GM23338 (cell line): ENCODE results near the gene GOLM1. TPM values are rescaled to one million over a fixed set of nuclear protein-coding genes. Genes with fewer than 3 reads are reported as not detected.
"Not testable (repeated sequence)": the region's sequence is repeated elsewhere in the genome, so short reads cannot be mapped to it uniquely, and the experiment has no call there.

Experiments used
- ATAC-seq: fragments of 200-7000 bp; cut with Tn5 transposase; 3 replicates; pipeline ENCODE4 v1.9.1; 2020
- DNase-seq: peaks from one replicate; pipeline ENCODE4 v3.0.0-alpha.2; 2015; ENCODE audit warnings: low spot score
- H2AFZ ChIP-seq: fragments of 200-600 bp; sonication (generic); 2 replicates; pipeline ENCODE4 v1.8.0; 2016; ENCODE audit warnings: antibody characterized with exemption, mild to moderate bottlenecking, moderate library complexity
- H3F3A ChIP-seq: fragments of 200-600 bp; sonication (generic); replicated peaks from 2 replicates; pipeline ENCODE4 v1.8.0; 2017; ENCODE audit warnings: antibody characterized with exemption, mixed run types, low read depth
- H3K27ac ChIP-seq: fragments of 200-600 bp; sonication (generic); 2 replicates; pipeline ENCODE4 v1.6.1; 2016; ENCODE audit warnings: low read depth
- H3K27me3 ChIP-seq: fragments of 200-600 bp; sonication (generic); 2 replicates; pipeline ENCODE4 v1.8.0; 2016; ENCODE audit warnings: mild to moderate bottlenecking, mixed run types, moderate library complexity; ENCODE audit not compliant: insufficient read depth
- H3K36me3 ChIP-seq: fragments of 200-600 bp; sonication (generic); 2 replicates; pipeline ENCODE4 v1.8.0; 2016; ENCODE audit warnings: mild to moderate bottlenecking; ENCODE audit not compliant: insufficient read depth
- H3K4me1 ChIP-seq: fragments of 200-600 bp; sonication (generic); 2 replicates; pipeline ENCODE4 v1.8.0; 2016; ENCODE audit warnings: mild to moderate bottlenecking, moderate library complexity; ENCODE audit not compliant: insufficient read depth
- H3K4me2 ChIP-seq: fragments of 200-600 bp; sonication (generic); 2 replicates; pipeline ENCODE4 v1.7.1; 2017; ENCODE audit warnings: mixed run types
- H3K4me3 ChIP-seq: fragments of 200-600 bp; sonication (generic); 2 replicates; pipeline ENCODE4 v1.6.1; 2016; ENCODE audit warnings: mixed run types
- H3K79me2 ChIP-seq: fragments of 200-600 bp; sonication (generic); replicated peaks from 2 replicates; pipeline ENCODE4 v1.8.0; 2017; ENCODE audit warnings: mild to moderate bottlenecking; ENCODE audit not compliant: insufficient read depth
- H3K9me2 ChIP-seq: fragments of 200-600 bp; sonication (generic); 2 replicates; pipeline ENCODE4 v1.8.0; 2017; ENCODE audit not compliant: insufficient read depth
- H4K20me1 ChIP-seq: fragments of 200-600 bp; sonication (generic); replicated peaks from 2 replicates; pipeline ENCODE4 v1.8.0; 2017; ENCODE audit warnings: mild to moderate bottlenecking; ENCODE audit not compliant: insufficient read depth
- H3K27ac Mint-ChIP-seq: 2 replicates; pipeline ENCODE4 v1.8.0; 2020; ENCODE audit warnings: inconsistent platforms, mild to moderate bottlenecking, moderate library complexity, mixed read lengths
- H3K27me3 Mint-ChIP-seq: 3 replicates; pipeline ENCODE4 v1.8.0; 2022; ENCODE audit warnings: low read depth, mild to moderate bottlenecking, moderate library complexity, mixed read lengths, inconsistent platforms; ENCODE audit not compliant: insufficient read depth, poor library complexity
- H3K36me3 Mint-ChIP-seq: 3 replicates; pipeline ENCODE4 v1.8.0; 2021; ENCODE audit warnings: low read depth, mild to moderate bottlenecking, inconsistent platforms, moderate library complexity, mixed read lengths
- H3K4me1 Mint-ChIP-seq: 3 replicates; pipeline ENCODE4 v1.8.0; 2020; ENCODE audit warnings: mild to moderate bottlenecking, inconsistent platforms, mixed read lengths
- H3K4me3 Mint-ChIP-seq: 3 replicates; pipeline ENCODE4 v1.8.0; 2021; ENCODE audit warnings: moderate library complexity, mild to moderate bottlenecking, inconsistent platforms, mixed read lengths
- H3K9me3 Mint-ChIP-seq: 3 replicates; pipeline ENCODE4 v1.8.0; 2020; ENCODE audit warnings: moderate library complexity, mild to moderate bottlenecking, inconsistent platforms, mixed read lengths
- CTCF ChIP-seq, 2 experiments: fragments of 200-600 bp in 1 of 2; sonication (generic) in 1 of 2; conservative IDR thresholded peaks; 2 replicates each; pipeline versions ENCODE4 v1.5.1 to v1.6.1; 2016 to 2017; ENCODE audit warnings: antibody characterized with exemption in 2 of 2, low read depth in 2 of 2, mild to moderate bottlenecking in 2 of 2, moderate library complexity in 1 of 2
- EZH2 ChIP-seq: fragments of 200-600 bp; sonication (generic); IDR thresholded peaks from one replicate; pipeline ENCODE4 v1.8.0; 2017; ENCODE audit warnings: antibody characterized with exemption, mild to moderate bottlenecking, low read depth; ENCODE audit not compliant: unreplicated experiment
- EZH2phosphoT487 ChIP-seq: fragments of 200-600 bp; sonication (generic); IDR thresholded peaks from one replicate; pipeline ENCODE4 v1.8.1; 2018; ENCODE audit warnings: antibody characterized with exemption; ENCODE audit not compliant: unreplicated experiment
- JUNB ChIP-seq: IDR thresholded peaks from one replicate; pipeline ENCODE4 v1.6.1; 2016; ENCODE audit warnings: antibody characterized with exemption; ENCODE audit not compliant: unreplicated experiment
- NANOG ChIP-seq: IDR thresholded peaks from 2 replicates; pipeline ENCODE4 v1.6.1; 2016; ENCODE audit warnings: antibody characterized with exemption, borderline replicate concordance
- POLR2AphosphoS5 ChIP-seq: IDR thresholded peaks from 2 replicates; pipeline ENCODE4 v1.6.1; 2016; ENCODE audit warnings: antibody characterized with exemption, low read depth
- REST ChIP-seq: IDR thresholded peaks from one replicate; pipeline ENCODE4 v1.6.1; 2018; ENCODE audit warnings: antibody characterized with exemption; ENCODE audit not compliant: unreplicated experiment
- STAT1 ChIP-seq: IDR thresholded peaks from one replicate; pipeline ENCODE4 v1.6.1; 2016; ENCODE audit warnings: antibody characterized with exemption; ENCODE audit not compliant: unreplicated experiment
- ZNF114 ChIP-seq: fragments of 250-450 bp; sonication (Bioruptor Pico); IDR thresholded peaks from 2 replicates; pipeline ENCODE4 v1.5.0; 2020; ENCODE audit warnings: mild to moderate bottlenecking, moderate library complexity
- ZNF462 ChIP-seq: fragments of 250-450 bp; sonication (Bioruptor Pico); IDR thresholded peaks from 2 replicates; pipeline ENCODE4 v1.5.0; 2020; ENCODE audit warnings: mild to moderate bottlenecking, moderate library complexity
- polyA plus RNA-seq: library from polyadenylated mRNA; unstranded; fragments of >200 nt; fragmentation: Nextera tagmentation; extraction: Ambion mirVana; gene quantifications from 2 replicates; pipeline ENCODE4 v1.2.1, GENCODE V29; 2016
- total RNA-seq: library from RNA; depleted of rRNA; stranded (reverse); fragments of >200 nt; shearing (Covaris generic); gene quantifications from 2 replicates; pipeline ENCODE4 v1.2.3, GENCODE V29; 2014

Gene GOLM1
- total and polyA plus RNA-seq, 2 experiments from 2014 or later = 58.3 to 92.4 TPM

GRCh38 chr9:86048018-86048742 is 51.2 kb downstream of the GOLM1 start:
- ATAC-seq, H3K27ac ChIP-seq, H3K27ac Mint-ChIP-seq, H2AFZ ChIP-seq, H3K9me3 Mint-ChIP-seq, H3K9me2 ChIP-seq, DNase-seq, H3K27me3 ChIP-seq, H3K4me2 ChIP-seq, H3K4me1 ChIP-seq, H3F3A ChIP-seq, H3K79me2 ChIP-seq, H4K20me1 ChIP-seq, H3K36me3 Mint-ChIP-seq, H3K4me3 Mint-ChIP-seq, H3K4me3 ChIP-seq, H3K36me3 ChIP-seq, H3K4me1 Mint-ChIP-seq, H3K27me3 Mint-ChIP-seq: not testable (repeated sequence)

- H3K4me3 Mint-ChIP-seq = no peak overlapping the region
- no peaks in the 10 kb centered on the region; the same call in 2 of the 3 replicates for H3K4me1 Mint-ChIP-seq
- Histone ChIP-seq H4K20me1 (peaks cover 8% of the 10 kb centered on the region; the same call in 1 of the 2 replicates), H3K4me3 (no peak overlapping the region), H3F3A (no peaks in the 10 kb centered on the region), H3K27me3 (no peaks in the 10 kb centered on the region), H2AFZ (no peak overlapping the region), H3K27ac (no peak overlapping the region), H3K36me3 (no peaks in the 10 kb centered on the region; the same call in 1 of the 2 replicates), H3K4me2 (no peak overlapping the region), H3K4me1 (no peaks in the 10 kb centered on the region), H3K9me2 (no peaks in the 10 kb centered on the region), H3K79me2 (no peaks in the 10 kb centered on the region)
- ATAC-seq (no peak), DNase-seq (no peak)
- H3K27ac Mint-ChIP-seq = no peak overlapping the region; the same call in 1 of the 2 replicates
- H3K36me3 Mint-ChIP-seq = no peaks in the 10 kb centered on the region; the same call in 2 of the 3 replicates
- no peaks in the 10 kb centered on the region for H3K27me3 Mint-ChIP-seq
- no peaks in the 10 kb centered on the region for H3K9me3 Mint-ChIP-seq
- TF ChIP-seq ZNF114 (CRISPR knock-in tag) (no peak), JUNB (no peak), ZNF462 (no peak), CTCF (conservative IDR thresholded peaks at IDR 0.05; ENCODE audit: low read depth in 2 of 2) (no peak), REST (no peak), STAT1 (no peak), NANOG (no peak), POLR2AphosphoS5 (no peak), EZH2phosphoT487 (no peak), EZH2 (no peak)
Measured at GRCh38 chr9:86047361-86047760, 52.0 kb downstream of the GOLM1 start.
